ENCODE measurements around the gene GTF3C1. TPM values are rescaled to one million over a fixed set of nuclear protein-coding genes. Genes with fewer than 3 reads are reported as not detected.

Gene GTF3C1
- total RNA-seq, 2 donors from 2014 or later = 51.9 to 83.2 TPM

- TF ChIP-seq CTCF (IDR thresholded peaks at IDR 0.05) = no peak
- no peak for ATAC-seq (ENCODE audit: insufficient number of reproducible peaks, low FRiP score, low read depth)
- Histone ChIP-seq H3K27me3 (replicated peaks; ENCODE audit: insufficient read depth) (no peaks in the 10 kb centered on the region), H3K9me3 (no peaks in the 10 kb centered on the region), H3K27ac (no peak overlapping the region), H3K36me3 (peaks cover 80% of the 10 kb centered on the region), H3K4me1 (ENCODE audit: control insufficient read depth in 1 of 2, low read depth in 2 of 2) (no peaks in the 10 kb centered on the region), H3K4me3 (no peak overlapping the region)
- no peak for DNase-seq (ENCODE audit: low spot score)
Observed at GRCh38 chr16:27508476-27508875, 41.2 kb downstream of the GTF3C1 start.

- DNase-seq (ENCODE audit: low spot score) = no peak
- Histone ChIP-seq H3K4me1 (ENCODE audit: control insufficient read depth in 1 of 2, low read depth in 2 of 2) (no peaks in the 10 kb centered on the region), H3K4me3 (no peak overlapping the region), H3K27ac (no peak overlapping the region), H3K9me3 (no peaks in the 10 kb centered on the region), H3K27me3 (replicated peaks; ENCODE audit: insufficient read depth) (no peaks in the 10 kb centered on the region), H3K36me3 (peaks cover 93% of the 10 kb centered on the region)
- ATAC-seq (ENCODE audit: insufficient number of reproducible peaks, low FRiP score, low read depth) = no peak
- TF ChIP-seq CTCF (IDR thresholded peaks at IDR 0.05) = no peak
Observed at GRCh38 chr16:27506771-27507170, 42.9 kb downstream of the GTF3C1 start.

- DNase-seq (ENCODE audit: low spot score) (no peak), ATAC-seq (ENCODE audit: insufficient number of reproducible peaks, low FRiP score, low read depth) (no peak)
- Histone ChIP-seq H3K27me3 (replicated peaks; ENCODE audit: insufficient read depth) (no peaks in the 10 kb centered on the region), H3K36me3 (peaks cover 92% of the 10 kb centered on the region), H3K4me3 (no peak overlapping the region), H3K27ac (no peak overlapping the region), H3K9me3 (no peaks in the 10 kb centered on the region), H3K4me1 (ENCODE audit: control insufficient read depth in 1 of 2, low read depth in 2 of 2) (no peaks in the 10 kb centered on the region)
- TF ChIP-seq CTCF (IDR thresholded peaks at IDR 0.05) = no peak
Observed at GRCh38 chr16:27505297-27506236, 44.1 kb downstream of the GTF3C1 start.

GRCh38 chr16:27503662-27504061 lies 46.1 kb downstream of the GTF3C1 start:
- Histone ChIP-seq H3K4me3 (no peak overlapping the region), H3K36me3 (peaks cover 86% of the 10 kb centered on the region), H3K27ac (no peak overlapping the region), H3K9me3 (no peaks in the 10 kb centered on the region), H3K27me3 (replicated peaks; ENCODE audit: insufficient read depth) (no peaks in the 10 kb centered on the region), H3K4me1 (ENCODE audit: control insufficient read depth in 1 of 2, low read depth in 2 of 2) (no peaks in the 10 kb centered on the region)
- no peak for DNase-seq (ENCODE audit: low spot score)
- no peak for ATAC-seq (ENCODE audit: insufficient number of reproducible peaks, low FRiP score, low read depth)
- no peak for TF ChIP-seq CTCF (IDR thresholded peaks at IDR 0.05)

GRCh38 chr16:27500801-27501200 lies 48.9 kb downstream of the GTF3C1 start:
- H3K4me1 ChIP-seq (ENCODE audit: control insufficient read depth in 1 of 2, low read depth in 2 of 2) = no peaks in the 10 kb centered on the region
- DNase-seq (ENCODE audit: low spot score) (no peak), ATAC-seq (ENCODE audit: insufficient number of reproducible peaks, low FRiP score, low read depth) (no peak)
- peaks cover 76% of the 10 kb centered on the region for H3K36me3 ChIP-seq
- no peak overlapping the region for H3K27ac ChIP-seq
- H3K9me3 ChIP-seq = no peaks in the 10 kb centered on the region
- TF ChIP-seq CTCF (IDR thresholded peaks at IDR 0.05) = no peak
- no peaks in the 10 kb centered on the region for H3K27me3 ChIP-seq (replicated peaks; ENCODE audit: insufficient read depth)
- H3K4me3 ChIP-seq = no peak overlapping the region

All from thoracic aorta (tissue), 2 donors.